GM19468 (cell line): ENCODE data around the gene TCEA2.

Experiments used
- ATAC-seq: cut with Tn5 transposase; IDR thresholded peaks from one replicate; pipeline ENCODE4 v1.9.1; 2021; ENCODE audit warnings: mild to moderate bottlenecking, moderate library complexity, moderate number of reproducible peaks; ENCODE audit not compliant: unreplicated experiment; ENCODE audit errors: extremely low read depth

TCEA2 gene

GRCh38 chr20:64062276-64062595 is 762 bp upstream of the TCEA2 start:
- ATAC-seq, result no peak

DNA sequence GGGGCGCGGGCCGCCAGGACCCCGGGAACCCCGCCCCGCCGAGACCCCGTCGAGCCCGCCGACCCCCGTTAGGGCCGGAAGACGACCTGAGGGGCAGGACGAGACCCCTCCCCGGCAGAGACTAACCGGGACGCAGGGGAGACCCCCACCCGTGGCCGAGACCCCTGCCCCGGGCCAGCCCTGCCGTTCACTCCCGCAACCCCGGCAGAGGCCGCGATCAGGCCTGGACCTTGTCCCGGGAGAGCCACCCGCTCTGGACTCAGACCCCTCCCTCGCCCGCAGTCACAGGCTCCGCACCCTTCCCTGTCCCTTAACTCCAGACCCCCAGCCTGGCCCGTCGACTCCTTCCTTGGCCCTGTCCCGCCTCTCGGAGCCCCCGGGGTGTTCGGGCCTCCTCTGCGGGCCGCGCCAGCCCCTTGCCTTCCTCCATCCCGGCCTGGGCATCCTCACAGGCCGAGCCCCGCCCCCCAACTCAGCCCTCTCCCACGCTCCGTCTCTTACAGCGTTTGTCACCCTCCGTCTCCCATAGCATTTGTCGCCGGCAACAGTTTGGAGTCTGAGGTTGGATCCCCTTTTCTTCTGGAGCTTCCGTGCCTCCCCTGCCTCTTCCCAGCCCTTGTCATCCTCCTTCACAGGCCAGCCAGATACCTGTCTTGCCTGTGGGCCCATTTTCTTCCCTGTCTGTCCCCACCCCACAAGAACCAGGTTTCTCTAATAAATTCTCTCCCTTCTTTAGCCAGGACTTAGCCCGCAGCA is 569 bp downstream of the TCEA2 start:
- ATAC-seq, result no peak

- ATAC-seq, result no peak
These were observed 1.2 kb downstream of the TCEA2 start for GRCh38 chr20:64064145-64064698.

- ATAC-seq, result no peak
These were observed 2.3 kb downstream of the TCEA2 start for GRCh38 chr20:64065062-64065973.

DNA sequence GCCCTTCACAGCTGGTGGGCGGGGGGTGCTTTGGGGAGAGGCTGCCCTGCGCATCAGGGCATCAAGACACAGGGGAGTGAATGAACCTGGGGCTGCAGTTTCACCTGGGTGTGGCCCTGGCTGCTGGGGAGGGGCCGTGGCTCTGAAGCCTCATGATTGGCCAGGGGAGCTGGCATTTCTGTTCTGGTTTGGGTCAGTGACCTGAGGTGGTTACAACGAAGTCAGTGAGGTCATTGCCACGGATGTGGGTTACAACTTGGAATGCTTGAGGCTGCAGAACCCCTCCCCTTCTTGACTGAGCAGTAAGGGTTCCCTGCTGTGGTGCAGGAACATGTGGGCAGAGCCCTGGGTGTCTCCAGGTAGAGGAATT is 3.0 kb downstream of the TCEA2 start:
- ATAC-seq, result no peak

DNA sequence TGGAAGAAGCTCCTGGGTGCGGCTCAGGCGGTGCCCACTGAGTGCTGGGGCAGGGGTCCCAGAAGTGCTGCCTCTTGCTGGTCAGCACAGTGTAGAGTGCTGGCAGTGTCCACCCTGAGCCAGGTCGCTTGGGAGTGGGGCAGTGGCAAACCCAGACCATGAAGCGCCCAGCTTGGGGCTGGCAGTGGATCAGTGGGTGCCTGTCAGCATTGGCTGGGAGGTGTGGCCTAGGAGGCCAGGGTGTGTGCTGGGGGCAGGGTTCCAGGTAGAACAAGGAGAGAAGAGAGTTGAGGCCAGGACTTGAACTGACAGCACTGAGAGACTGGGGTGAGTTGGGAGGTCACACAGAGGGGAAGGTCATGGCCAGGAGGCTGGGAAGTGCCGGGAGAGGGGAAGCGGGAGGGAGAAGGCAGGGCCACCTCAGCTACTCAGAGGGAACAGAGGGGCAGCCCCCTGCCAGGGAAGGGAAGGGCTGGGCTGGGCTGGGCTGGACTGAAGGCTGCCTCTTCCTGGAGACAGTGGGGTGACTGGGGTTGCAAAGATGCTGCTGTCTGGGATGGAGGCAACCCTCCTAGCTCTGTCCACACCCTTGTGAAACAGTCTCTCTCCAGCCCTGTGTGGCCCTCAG is 4.1 kb downstream of the TCEA2 start:
- ATAC-seq, result no peak

DNA sequence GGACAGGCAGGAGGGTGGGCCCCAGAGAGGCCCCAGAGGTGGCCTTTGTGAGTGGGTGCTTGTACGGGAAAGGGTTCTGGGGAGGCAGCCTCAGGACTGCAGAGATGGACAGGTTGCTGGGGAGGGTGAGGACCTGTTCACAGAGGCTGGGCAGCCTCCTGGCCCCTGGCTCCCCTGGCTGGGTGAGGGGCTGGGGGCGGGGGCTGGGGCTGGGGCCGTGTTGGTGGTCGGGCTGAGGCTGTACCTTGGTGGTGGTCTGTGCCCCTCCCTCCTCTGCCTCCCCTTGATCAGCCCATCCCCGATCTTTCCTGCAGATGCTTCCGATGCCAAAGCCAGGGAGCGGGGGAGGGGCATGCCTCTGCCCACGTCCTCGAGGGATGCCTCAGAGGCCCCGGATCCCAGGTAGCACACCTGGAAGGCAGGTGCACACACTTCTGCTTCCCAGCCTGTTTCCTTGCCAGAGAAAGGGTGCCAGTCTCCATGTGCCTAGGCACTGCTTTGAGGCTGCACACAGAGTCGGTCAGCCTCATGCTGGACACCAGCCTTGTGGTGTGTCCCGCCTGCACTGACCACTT is 4.8 kb downstream of the TCEA2 start:
- no peak for ATAC-seq

- no peak for ATAC-seq
These were observed 5.6 kb downstream of the TCEA2 start for GRCh38 chr20:64068386-64069208.

DNA sequence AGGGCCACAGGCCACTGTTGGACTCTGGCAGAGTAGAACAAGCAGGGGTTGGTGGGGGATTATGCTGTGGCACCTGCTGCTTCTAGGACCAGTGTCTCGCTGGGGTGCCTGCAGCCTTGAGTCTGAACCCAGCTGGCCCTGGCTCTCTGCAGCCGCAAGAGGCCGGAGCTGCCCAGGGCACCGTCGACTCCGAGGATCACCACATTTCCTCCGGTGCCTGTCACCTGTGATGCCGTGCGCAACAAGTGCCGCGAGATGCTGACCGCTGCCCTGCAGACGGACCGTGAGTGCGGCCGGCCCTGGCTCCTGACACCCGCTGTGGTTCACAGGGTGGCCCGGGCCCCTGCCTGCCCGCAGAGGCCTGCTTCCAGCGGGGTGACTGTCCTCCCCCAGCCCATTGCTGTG is 6.2 kb downstream of the TCEA2 start:
- ATAC-seq, result no peak

DNA sequence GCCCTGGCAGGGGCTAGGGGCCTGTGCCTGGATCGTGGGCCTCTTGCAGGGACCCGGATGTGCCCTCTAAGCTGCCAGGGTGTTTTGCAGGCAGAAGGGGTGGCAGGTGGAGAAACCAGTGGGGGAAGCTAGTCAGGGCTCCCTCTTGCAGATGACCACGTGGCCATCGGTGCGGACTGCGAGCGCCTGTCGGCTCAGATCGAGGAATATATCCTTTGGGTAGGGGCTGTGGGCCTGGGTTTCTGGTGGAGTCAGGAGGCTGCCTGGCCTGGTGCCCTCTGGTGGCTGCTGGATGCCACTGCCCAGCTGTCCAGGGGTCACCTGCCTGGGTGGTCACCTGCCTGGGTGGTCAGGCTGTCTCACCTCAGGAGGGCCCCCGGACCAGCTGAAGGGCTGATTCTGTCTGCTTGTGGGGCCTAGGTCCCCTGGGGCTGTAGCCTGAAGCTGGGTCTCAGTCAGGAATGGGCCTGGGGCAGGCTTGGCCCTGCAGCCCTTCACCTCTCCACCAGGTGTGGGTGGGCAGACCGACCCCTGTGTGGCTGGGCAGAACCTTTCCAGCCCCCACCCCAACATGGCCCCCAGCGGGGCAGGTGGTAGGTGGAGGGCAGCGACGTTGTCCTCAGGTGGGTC is 6.7 kb downstream of the TCEA2 start:
- no peak for ATAC-seq

DNA sequence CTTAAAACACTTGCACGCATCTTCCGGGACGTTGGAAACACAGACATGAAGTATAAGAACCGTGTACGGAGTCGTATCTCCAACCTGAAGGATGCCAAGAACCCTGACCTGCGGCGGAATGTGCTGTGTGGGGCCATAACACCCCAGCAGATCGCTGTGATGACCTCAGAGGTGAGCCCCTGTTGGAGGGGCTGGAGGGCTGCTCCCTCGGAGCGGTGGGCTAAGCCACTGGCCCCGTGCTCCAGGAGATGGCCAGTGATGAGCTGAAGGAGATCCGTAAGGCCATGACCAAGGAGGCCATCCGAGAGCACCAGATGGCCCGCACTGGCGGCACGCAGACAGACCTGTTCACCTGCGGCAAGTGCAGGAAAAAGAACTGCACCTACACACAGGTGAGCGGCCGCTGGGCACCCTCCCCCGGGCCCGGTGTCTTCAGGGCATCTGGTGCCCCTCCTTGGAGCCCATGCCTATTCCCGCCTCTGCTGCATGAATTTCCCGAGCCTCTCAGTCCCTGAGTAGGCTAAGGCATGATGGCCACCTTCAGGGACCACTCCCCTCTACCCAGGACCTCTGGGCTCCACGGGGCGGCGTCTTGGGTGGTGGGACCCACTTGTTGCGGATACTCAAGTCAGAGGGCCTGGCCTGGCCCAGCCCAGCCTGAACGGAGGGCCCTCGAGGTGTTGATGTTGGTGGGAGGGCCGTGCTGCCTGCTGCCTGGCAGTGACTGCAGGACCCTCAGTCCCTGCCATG is 7.4 kb downstream of the TCEA2 start:
- ATAC-seq, result no peak

DNA sequence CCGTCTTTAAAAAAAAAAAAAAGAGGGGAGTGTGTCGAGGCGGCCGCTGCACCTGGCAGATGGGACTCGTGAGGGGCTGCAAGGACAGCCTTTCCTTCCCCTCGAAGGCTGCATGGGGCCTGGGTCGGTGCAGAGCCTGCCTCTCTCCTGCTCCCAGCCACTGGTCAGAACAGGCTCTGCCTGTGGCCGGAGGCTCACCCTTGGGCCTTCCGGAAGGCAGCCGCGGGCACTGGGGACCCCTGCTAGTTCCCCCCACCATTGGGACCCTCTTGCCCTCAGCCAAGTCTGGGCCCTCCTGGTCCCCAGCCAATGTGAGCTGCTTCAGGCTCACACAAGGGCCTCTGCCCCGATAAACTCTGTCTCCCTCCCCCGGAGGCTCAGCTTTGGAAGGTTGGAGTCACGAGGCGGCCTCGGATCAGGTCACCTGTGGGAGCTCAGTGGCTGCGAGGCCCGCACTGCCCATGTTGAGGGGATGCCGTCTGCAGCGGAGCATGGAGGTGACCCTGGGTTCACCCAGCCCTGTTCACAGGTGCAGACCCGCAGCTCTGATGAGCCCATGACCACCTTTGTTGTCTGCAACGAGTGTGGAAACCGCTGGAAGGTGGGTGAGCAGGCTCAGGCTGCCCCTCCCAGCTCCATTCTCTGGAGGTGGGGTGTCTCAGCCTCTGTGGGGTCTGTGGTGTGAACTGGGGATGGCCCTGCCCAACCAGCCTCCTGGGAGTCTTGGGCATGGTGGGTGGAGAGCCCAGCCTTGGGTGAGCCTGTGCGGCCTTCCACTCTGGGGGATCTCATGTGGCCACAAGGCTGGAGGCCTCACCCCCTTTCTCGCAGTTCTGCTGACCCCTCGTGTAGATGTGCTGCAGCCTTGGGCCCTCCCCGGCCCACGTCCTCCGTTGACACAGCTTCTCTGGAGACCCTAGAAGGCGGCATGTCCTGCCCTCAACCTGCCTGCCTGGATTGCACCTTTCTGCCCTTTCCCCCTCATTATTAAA is 8.6 kb downstream of the TCEA2 start:
- ATAC-seq, result no peak

- no peak for ATAC-seq
These were observed 9.6 kb downstream of the TCEA2 start for GRCh38 chr20:64072498-64073063.

GRCh38 chr20:64073476-64074183 is 10.6 kb downstream of the TCEA2 start:
- no peak for ATAC-seq

- ATAC-seq, result no peak
These were observed 11.3 kb downstream of the TCEA2 start for GRCh38 chr20:64074184-64074789.

DNA sequence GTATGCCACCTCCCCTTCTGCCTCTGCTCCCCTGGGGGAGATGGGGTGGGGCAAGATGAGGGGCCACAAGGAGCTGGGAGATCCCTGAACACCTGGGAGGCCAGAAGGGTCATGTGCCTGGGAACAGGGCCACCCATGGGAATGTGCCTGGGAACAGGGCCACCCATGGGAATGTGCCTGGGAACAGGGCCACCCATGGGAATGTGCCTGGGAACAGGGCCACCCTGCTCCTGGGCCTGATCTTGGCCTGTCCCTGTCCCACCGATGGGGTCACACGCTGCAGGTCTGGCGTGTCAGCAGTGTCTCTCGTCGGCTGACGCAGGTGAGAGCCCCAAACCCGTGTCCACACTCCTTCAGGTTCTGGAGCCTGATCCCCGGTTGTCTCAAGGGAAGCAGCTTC is 12.0 kb downstream of the TCEA2 start:
- ATAC-seq, result no peak
